Adrenal gland (tissue), 12 donors: Measurements from ENCODE around the gene CDH4. TPM values are rescaled to one million over a fixed set of nuclear protein-coding genes. Genes with fewer than 3 reads are reported as not detected.

Experiments used
- DNase-seq, 7 donors: peaks; one replicate each; pipeline ENCODE4 v3.0.0-alpha.2; 2019 to 2020
- H3K27ac ChIP-seq, 5 donors: fragments of 200-600 bp; sonication (generic) in 4 of 5; 1 replicate in 3 of 5; 2 replicates in 2 of 5; pipeline versions ENCODE4 v1.5.1 to v1.8.0; 2016 to 2020; ENCODE audit warnings: mild to moderate bottlenecking in 1 of 5
- H3K27me3 ChIP-seq: fragments of 200-600 bp; 2 replicates; pipeline ENCODE4 v1.8.0; 2021
- H3K36me3 ChIP-seq, 2 donors: fragments of 200-600 bp; replicated peaks in 1 of 2; 1 replicate in 1 of 2; 2 replicates in 1 of 2; pipeline versions ENCODE4 v1.5.1 to v1.8.0; 2018 to 2022
- H3K4me1 ChIP-seq, 2 donors: fragments of 200-600 bp; replicated peaks in 1 of 2; 1 replicate in 1 of 2; 2 replicates in 1 of 2; pipeline versions ENCODE4 v1.5.1 to v1.8.0; 2018 to 2021
- H3K4me3 ChIP-seq, 4 donors: fragments of 200-600 bp; sonication (generic) in 3 of 4; one replicate each; pipeline ENCODE4 v1.5.1; 2016 to 2018
- H3K9me3 ChIP-seq, 3 donors: fragments of 200-600 bp; sonication (generic) in 1 of 3; replicated peaks in 1 of 3; 1 replicate in 2 of 3; 2 replicates in 1 of 3; pipeline versions ENCODE4 v1.5.1 to v1.8.0; 2016 to 2021
- CTCF ChIP-seq, 6 experiments: fragments of 450-650 bp in 4 of 6; fragments of 200-600 bp in 2 of 6; sonication (generic) in 1 of 6; IDR thresholded peaks; 1 replicate in 5 of 6; 2 replicates in 1 of 6; pipeline versions ENCODE4 v1.5.1 to v1.8.0; 2016 to 2021; ENCODE audit warnings: antibody characterized with exemption in 6 of 6, mild to moderate bottlenecking in 2 of 6, moderate library complexity in 1 of 6
- POLR2A ChIP-seq, 2 donors: fragments of 450-650 bp; IDR thresholded peaks; one replicate each; pipeline ENCODE4 v1.6.1; 2017; ENCODE audit warnings: antibody characterized with exemption in 2 of 2, mild to moderate bottlenecking in 2 of 2, moderate library complexity in 1 of 2
- WGBS, 4 donors: extraction: QIAGEN DNeasy Blood & Tissue Kit in 2 of 4; methylation state at CpG; one replicate each; pipeline versions ENCODE4 v1.1.5 to v1.1.7; 2013 to 2017; 5-methylcytosine and 5-hydroxymethylcytosine counted together
- intact Hi-C, 2 donors: fragments of 100-400 bp; cut with DNase I; formaldehyde crosslinking; loops; one replicate each; pipeline versions ENCODE4 v1.14.1 to v1.15.0; 2022 to 2023
- polyA plus RNA-seq, 3 donors: library from polyadenylated mRNA; stranded (reverse); fragments of 200-250 nt in 2 of 3; fragments of 350-450 nt in 1 of 3; fragmentation: Illumina TruSeq in 1 of 3; extraction: RNeasy Lipid Tissue Mini Kit (QIAGEN cat#74804) in 1 of 3; gene quantifications; one replicate each; pipeline ENCODE4 v1.2.3, GENCODE V29; 2013 to 2014
- total RNA-seq, 9 donors: library from RNA; depleted of rRNA in 4 of 9; stranded (reverse); fragments of >200 nt in 4 of 9; fragments of 120-200 nt in 1 of 9; fragmentation: NEBNext Ultra II Directional in 1 of 9; extraction: Animal tissue kit (Norgen Biotek cat#: 25700) in 1 of 9; gene quantifications; one replicate each; pipeline versions ENCODE4 v1.1.0 to v1.2.4, GENCODE V29; 2013 to 2023
- donor health status: healthy with polysubstance abuse.
- donor health status: Bipolar disorder and iron deficiency.
- donor health status: DM: yes; HTN: yes; CAD: no.
- donor health status: DM: no; HTN: no; CAD: no.
- donor health status: DM: no; HTN: no; CAD: no.
- donor health status: DM: yes; HTN: yes; CAD: no.

CDH4 gene
- total and polyA plus RNA-seq, 12 donors, result 0.08 to 0.53 (median 0.20) TPM; not detected in 3

DNA sequence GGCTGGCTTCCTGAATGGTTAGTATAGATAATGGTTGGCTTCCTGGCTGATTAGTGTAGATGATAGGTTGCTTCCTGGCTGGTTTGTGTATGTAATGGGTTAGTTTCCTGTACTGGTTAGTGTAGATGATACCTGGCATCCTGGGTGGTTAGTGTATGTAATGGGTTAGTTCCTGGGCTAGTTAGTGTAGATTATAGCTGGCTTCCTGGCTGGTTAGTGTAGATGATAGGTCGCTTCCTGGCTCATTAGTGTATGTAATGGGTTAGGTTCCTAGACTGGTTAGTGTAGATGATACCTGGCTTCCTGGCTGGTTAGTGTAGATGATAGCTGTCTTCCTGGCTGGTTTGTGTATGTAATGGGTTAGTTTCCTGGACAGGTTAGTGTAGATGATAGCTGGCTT is 613.3 kb downstream of the CDH4 start:
- H3K36me3 ChIP-seq, result no peaks in the 10 kb centered on the region
- DNase-seq, result no peak
- no peak overlapping the region for H3K4me3 ChIP-seq

DNA sequence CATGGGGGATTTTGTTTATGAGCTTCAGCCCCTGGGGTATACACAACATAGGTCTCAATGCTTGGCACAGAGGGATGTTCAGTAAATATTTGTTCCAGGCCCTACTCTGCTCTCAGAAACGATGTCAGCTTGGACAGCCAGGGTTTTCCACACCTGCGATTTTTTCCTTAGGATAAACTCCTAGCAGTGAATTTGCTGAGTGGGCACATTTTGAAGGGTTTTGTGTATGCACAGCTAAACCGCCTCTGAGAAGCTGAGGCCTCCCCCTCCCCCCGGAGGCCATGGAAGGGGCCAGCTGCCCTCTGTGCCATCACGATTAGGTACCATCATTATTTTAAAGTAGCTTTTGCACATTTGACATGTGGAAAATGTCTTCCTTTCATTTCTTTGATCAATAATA is 614.1 kb downstream of the CDH4 start:
- no peaks in the 10 kb centered on the region for H3K36me3 ChIP-seq
- no peak for DNase-seq
- intact Hi-C loops, result no loop called here
- WGBS, 4 donors, result 51 to 66% (median 59%) methylated on average over 5 of the region's 5 CpGs
- H3K9me3 ChIP-seq, result no peaks in the 10 kb centered on the region
- no peaks in the 10 kb centered on the region for H3K4me1 ChIP-seq
- TF ChIP-seq POLR2A (IDR thresholded peaks at IDR 0.05) (no peak), CTCF (IDR thresholded peaks at IDR 0.05) (no peak)
- no peaks in the 10 kb centered on the region for H3K27me3 ChIP-seq
- H3K27ac ChIP-seq, result no peak overlapping the region
- H3K4me3 ChIP-seq, result no peak overlapping the region

More for the DNA sequence above, 613.3 kb downstream of the CDH4 start:
- intact Hi-C loops, result no loop called here
- no peaks in the 10 kb centered on the region for H3K27me3 ChIP-seq
- no peaks in the 10 kb centered on the region for H3K4me1 ChIP-seq
- no peaks in the 10 kb centered on the region for H3K9me3 ChIP-seq
- no peak overlapping the region for H3K27ac ChIP-seq
- WGBS, 4 donors, result 69 to 100% (median 85%) methylated on average over 1 of the region's 1 CpG
- TF ChIP-seq CTCF (IDR thresholded peaks at IDR 0.05), result no peak
- no peak for TF ChIP-seq POLR2A (IDR thresholded peaks at IDR 0.05)

DNA sequence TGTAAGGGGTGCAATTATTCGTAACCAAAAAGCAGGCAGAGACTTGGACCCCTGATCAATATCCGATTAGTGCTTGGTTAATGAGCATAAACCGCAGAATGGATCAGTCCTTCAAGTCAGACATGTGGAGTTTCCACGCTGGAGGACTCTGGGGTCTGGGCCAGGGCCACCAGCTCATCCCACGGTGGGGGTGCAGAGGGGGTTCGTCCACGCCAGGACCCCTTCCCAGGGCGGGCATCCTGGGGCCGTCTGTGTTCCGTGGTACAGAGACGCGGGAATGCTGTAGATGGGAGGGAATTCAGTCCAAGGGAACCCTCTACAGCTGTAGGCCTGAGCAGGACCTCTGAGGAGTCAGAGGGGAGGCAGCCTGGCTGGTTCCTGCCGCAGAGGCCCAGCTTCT is 615.9 kb downstream of the CDH4 start:
- intact Hi-C loops, result no loop called here
- Histone ChIP-seq H3K27ac (no peak overlapping the region), H3K4me1 (no peaks in the 10 kb centered on the region), H3K27me3 (no peaks in the 10 kb centered on the region), H3K4me3 (no peak overlapping the region), H3K36me3 (no peaks in the 10 kb centered on the region), H3K9me3 (no peaks in the 10 kb centered on the region)
- TF ChIP-seq POLR2A (IDR thresholded peaks at IDR 0.05), result no peak
- TF ChIP-seq CTCF (IDR thresholded peaks at IDR 0.05), result no peak
- WGBS, 4 donors, result 69 to 87% (median 79%) methylated on average over 6 to 13 of the region's 13 CpGs
- DNase-seq, result no peak

- intact Hi-C loops, result no loop called here
- Histone ChIP-seq H3K27me3 (no peaks in the 10 kb centered on the region), H3K36me3 (no peaks in the 10 kb centered on the region), H3K4me3 (no peak overlapping the region), H3K27ac (no peak overlapping the region), H3K9me3 (no peaks in the 10 kb centered on the region), H3K4me1 (no peaks in the 10 kb centered on the region)
- WGBS, 4 donors, result 63 to 85% (median 73%) methylated on average over 4 to 13 of the region's 13 CpGs
- TF ChIP-seq CTCF (IDR thresholded peaks at IDR 0.05) (no peak), POLR2A (IDR thresholded peaks at IDR 0.05) (no peak)
- DNase-seq, result no peak
Measured at GRCh38 chr20:61868466-61869090, 616.5 kb downstream of the CDH4 start.
